OCI-LY1 (cell line): Measurements from ENCODE around the gene ERBB2.

Source experiments
- H2AFZ ChIP-seq: fragments of 200-600 bp; sonication (generic), shearing (Covaris generic); 2 replicates; pipeline ENCODE4 v1.6.0; 2014; ENCODE audit warnings: antibody characterized with exemption, mild to moderate bottlenecking, low read length
- H3F3A ChIP-seq: fragments of 200-600 bp; sonication (generic), shearing (Covaris generic); 2 replicates; pipeline ENCODE4 v1.6.0; 2014; ENCODE audit warnings: mild to moderate bottlenecking, antibody characterized with exemption, low read length, moderate library complexity; ENCODE audit not compliant: insufficient read depth
- H3K27ac ChIP-seq: fragments of 200-600 bp; sonication (generic); 2 replicates; pipeline ENCODE4 v1.5.1; 2014; ENCODE audit warnings: low read length, mixed run types, mild to moderate bottlenecking, low read depth; ENCODE audit not compliant: poor library complexity, severe bottlenecking
- H3K27me3 ChIP-seq: fragments of 200-600 bp; sonication (generic); 2 replicates; pipeline ENCODE4 v1.6.0; 2014; ENCODE audit warnings: antibody characterized with exemption, mild to moderate bottlenecking, low read length, moderate library complexity; ENCODE audit not compliant: insufficient read depth
- H3K36me3 ChIP-seq: fragments of 200-600 bp; sonication (generic); 2 replicates; pipeline ENCODE4 v1.6.1; 2014; ENCODE audit warnings: mild to moderate bottlenecking, antibody characterized with exemption, low read length, moderate library complexity, mixed read lengths; ENCODE audit not compliant: insufficient read depth
- H3K4me1 ChIP-seq: fragments of 200-600 bp; sonication (generic); 2 replicates; pipeline ENCODE4 v1.5.1; 2014; ENCODE audit warnings: mild to moderate bottlenecking, low read length, moderate library complexity; ENCODE audit not compliant: insufficient read depth, severe bottlenecking
- H3K4me2 ChIP-seq: fragments of 200-600 bp; sonication (generic), shearing (Covaris generic); 2 replicates; pipeline ENCODE4 v1.6.1; 2014; ENCODE audit warnings: low read length
- H3K4me3 ChIP-seq: fragments of 200-600 bp; sonication (generic); 2 replicates; pipeline ENCODE4 v1.5.1; 2014; ENCODE audit warnings: low read length, low read depth, mild to moderate bottlenecking, mixed read lengths; ENCODE audit not compliant: poor library complexity, severe bottlenecking
- H3K79me2 ChIP-seq: fragments of 200-600 bp; shearing (Covaris generic); 2 replicates; pipeline ENCODE4 v1.6.1; 2016; ENCODE audit warnings: mixed run types, low read length, mixed read lengths; ENCODE audit not compliant: insufficient read depth
- H3K9ac ChIP-seq: fragments of 200-600 bp; sonication (generic), shearing (Covaris generic); 2 replicates; pipeline ENCODE4 v1.6.1; 2014; ENCODE audit warnings: mild to moderate bottlenecking, low read length, mixed read lengths
- H3K9me2 ChIP-seq: fragments of 200-600 bp; sonication (generic), shearing (Covaris generic); 2 replicates; pipeline ENCODE4 v1.6.1; 2014; ENCODE audit warnings: low read depth, mild to moderate bottlenecking, low read length, mixed read lengths
- H3K9me3 ChIP-seq: fragments of 200-600 bp; shearing (Covaris generic); 2 replicates; pipeline ENCODE4 v1.6.1; 2014; ENCODE audit warnings: low read length, mixed read lengths
- H4K20me1 ChIP-seq: fragments of 200-600 bp; sonication (generic), shearing (Covaris generic); 2 replicates; pipeline ENCODE4 v1.6.0; 2016; ENCODE audit warnings: mild to moderate bottlenecking, low read length; ENCODE audit not compliant: insufficient read depth
- CTCF ChIP-seq: fragments of 200-600 bp; sonication (generic), shearing (Covaris generic); IDR thresholded peaks from 2 replicates; pipeline ENCODE4 v1.5.1; 2017; ENCODE audit warnings: mild to moderate bottlenecking, antibody characterized with exemption, low read length, moderate library complexity, mixed read lengths
- EZH2 ChIP-seq: fragments of 200-600 bp; sonication (generic), shearing (Covaris generic); IDR thresholded peaks from 2 replicates; pipeline ENCODE4 v1.8.0; 2017; ENCODE audit warnings: borderline replicate concordance, mixed run types, mild to moderate bottlenecking, antibody characterized with exemption, low read length, moderate library complexity, mixed read lengths

The ERBB2 gene

GRCh38 chr17:39716073-39716818 is 16.4 kb downstream of the ERBB2 start:
- Histone ChIP-seq H4K20me1 (no peaks in the 10 kb centered on the region), H3K36me3 (no peaks in the 10 kb centered on the region), H3F3A (no peaks in the 10 kb centered on the region), H2AFZ (no peak overlapping the region), H3K9me2 (no peaks in the 10 kb centered on the region), H3K9me3 (no peaks in the 10 kb centered on the region), H3K79me2 (no peaks in the 10 kb centered on the region), H3K9ac (no peak overlapping the region), H3K4me2 (no peak overlapping the region), H3K4me3 (no peak overlapping the region), H3K4me1 (no peaks in the 10 kb centered on the region), H3K27ac (no peak overlapping the region), H3K27me3 (no peaks in the 10 kb centered on the region)
- TF ChIP-seq CTCF = no peak
- TF ChIP-seq EZH2 = no peak

DNA sequence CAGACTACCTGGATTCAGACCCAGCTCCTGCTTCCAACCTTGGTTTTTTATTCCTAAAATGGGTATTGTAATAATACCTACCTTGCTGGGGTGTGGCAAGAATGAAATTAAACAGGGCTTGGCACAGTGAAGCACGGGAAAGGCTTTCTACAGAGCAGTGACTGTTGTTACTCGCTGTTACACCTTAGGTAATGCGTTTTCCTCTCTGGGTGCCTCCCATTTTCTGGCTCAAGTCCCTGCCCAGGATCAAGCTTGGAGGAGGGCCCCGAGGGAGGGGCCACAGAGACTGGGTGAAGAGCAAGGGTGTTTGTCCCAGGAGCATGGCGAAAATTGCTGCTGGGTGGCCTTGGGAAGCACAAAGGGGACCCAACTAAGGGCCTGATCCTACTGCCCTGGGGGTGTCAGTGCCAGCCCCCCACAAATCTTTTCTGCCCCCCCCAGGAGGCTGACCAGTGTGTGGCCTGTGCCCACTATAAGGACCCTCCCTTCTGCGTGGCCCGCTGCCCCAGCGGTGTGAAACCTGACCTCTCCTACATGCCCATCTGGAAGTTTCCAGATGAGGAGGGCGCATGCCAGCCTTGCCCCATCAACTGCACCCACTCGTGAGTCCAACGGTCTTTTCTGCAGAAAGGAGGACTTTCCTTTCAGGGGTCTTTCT is 17.1 kb downstream of the ERBB2 start:
- H3K4me2 ChIP-seq = no peak overlapping the region

GRCh38 chr17:39717660-39718059 is 17.8 kb downstream of the ERBB2 start:
- no peak overlapping the region for H3K4me3 ChIP-seq
- no peaks in the 10 kb centered on the region for H3K79me2 ChIP-seq
- H3K9me3 ChIP-seq = no peaks in the 10 kb centered on the region
- no peaks in the 10 kb centered on the region for H3F3A ChIP-seq
- H3K9ac ChIP-seq = no peak overlapping the region
- no peak for TF ChIP-seq EZH2
- no peak for TF ChIP-seq CTCF
- no peak overlapping the region for H3K27ac ChIP-seq
- H4K20me1 ChIP-seq = no peaks in the 10 kb centered on the region
- H3K9me2 ChIP-seq = no peaks in the 10 kb centered on the region
- no peaks in the 10 kb centered on the region for H3K36me3 ChIP-seq
- H3K27me3 ChIP-seq = no peaks in the 10 kb centered on the region
- H2AFZ ChIP-seq = no peak overlapping the region
- no peaks in the 10 kb centered on the region for H3K4me1 ChIP-seq
- H3K4me2 ChIP-seq = no peak overlapping the region

More for the DNA sequence above, 17.1 kb downstream of the ERBB2 start:
- no peaks in the 10 kb centered on the region for H3F3A ChIP-seq
- H3K9ac ChIP-seq = no peak overlapping the region
- no peaks in the 10 kb centered on the region for H4K20me1 ChIP-seq
- no peaks in the 10 kb centered on the region for H3K9me2 ChIP-seq
- no peaks in the 10 kb centered on the region for H3K79me2 ChIP-seq
- no peaks in the 10 kb centered on the region for H3K36me3 ChIP-seq
- H3K9me3 ChIP-seq = no peaks in the 10 kb centered on the region
- no peak overlapping the region for H3K27ac ChIP-seq
- H2AFZ ChIP-seq = no peak overlapping the region
- H3K27me3 ChIP-seq = no peaks in the 10 kb centered on the region
- TF ChIP-seq CTCF = no peak
- TF ChIP-seq EZH2 = no peak
- H3K4me1 ChIP-seq = no peaks in the 10 kb centered on the region
- H3K4me3 ChIP-seq = no peak overlapping the region
